ENCODE data around the gene KLK8.

DNA sequence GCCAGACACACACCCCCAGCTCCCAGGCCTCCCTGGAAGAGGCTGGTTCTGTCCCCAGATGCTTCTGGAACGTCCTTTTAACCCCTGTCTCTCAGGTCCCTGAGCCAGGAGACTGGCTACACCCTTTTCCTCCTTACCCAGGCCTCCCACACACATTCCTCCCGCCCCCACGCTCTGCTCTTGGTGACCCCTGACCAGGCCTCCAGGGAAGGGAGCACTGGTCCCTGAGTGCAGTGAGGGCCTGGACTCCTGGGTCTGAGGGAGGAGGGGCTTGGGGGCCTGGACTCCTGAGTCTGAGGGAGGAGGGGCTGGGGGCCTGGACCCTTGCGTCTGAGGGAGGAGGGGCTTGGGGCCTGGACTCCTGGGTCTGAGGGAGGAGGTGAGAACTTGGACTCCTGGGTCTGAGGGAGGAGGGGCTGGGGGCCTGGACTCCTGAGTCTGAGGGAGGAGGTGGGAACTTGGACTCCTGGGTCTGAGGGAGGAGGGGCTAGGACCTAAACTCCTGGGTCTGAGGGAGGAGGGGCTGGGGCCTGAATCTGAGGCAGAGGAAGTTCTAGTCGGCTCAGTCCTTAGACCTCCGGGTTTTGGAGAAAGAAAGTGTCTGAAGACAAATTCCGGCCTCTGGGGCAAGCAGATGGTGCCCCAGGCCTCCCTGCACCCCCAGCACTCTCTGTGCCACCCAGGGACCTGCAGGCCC is 32.5 kb downstream of the KLK8 start:
- TF ChIP-seq, protein P1, sequence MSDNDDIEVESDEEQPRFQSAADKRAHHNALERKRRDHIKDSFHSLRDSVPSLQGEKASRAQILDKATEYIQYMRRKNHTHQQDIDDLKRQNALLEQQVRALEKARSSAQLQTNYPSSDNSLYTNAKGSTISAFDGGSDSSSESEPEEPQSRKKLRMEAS (CRISPR knock-in tag; IDR thresholded peaks at IDR 0.05), result no peak
- no peak for TF ChIP-seq KAT7 (CRISPR knock-in tag; IDR thresholded peaks at IDR 0.05; ENCODE audit: borderline replicate concordance)
- TF ChIP-seq, protein P2, sequence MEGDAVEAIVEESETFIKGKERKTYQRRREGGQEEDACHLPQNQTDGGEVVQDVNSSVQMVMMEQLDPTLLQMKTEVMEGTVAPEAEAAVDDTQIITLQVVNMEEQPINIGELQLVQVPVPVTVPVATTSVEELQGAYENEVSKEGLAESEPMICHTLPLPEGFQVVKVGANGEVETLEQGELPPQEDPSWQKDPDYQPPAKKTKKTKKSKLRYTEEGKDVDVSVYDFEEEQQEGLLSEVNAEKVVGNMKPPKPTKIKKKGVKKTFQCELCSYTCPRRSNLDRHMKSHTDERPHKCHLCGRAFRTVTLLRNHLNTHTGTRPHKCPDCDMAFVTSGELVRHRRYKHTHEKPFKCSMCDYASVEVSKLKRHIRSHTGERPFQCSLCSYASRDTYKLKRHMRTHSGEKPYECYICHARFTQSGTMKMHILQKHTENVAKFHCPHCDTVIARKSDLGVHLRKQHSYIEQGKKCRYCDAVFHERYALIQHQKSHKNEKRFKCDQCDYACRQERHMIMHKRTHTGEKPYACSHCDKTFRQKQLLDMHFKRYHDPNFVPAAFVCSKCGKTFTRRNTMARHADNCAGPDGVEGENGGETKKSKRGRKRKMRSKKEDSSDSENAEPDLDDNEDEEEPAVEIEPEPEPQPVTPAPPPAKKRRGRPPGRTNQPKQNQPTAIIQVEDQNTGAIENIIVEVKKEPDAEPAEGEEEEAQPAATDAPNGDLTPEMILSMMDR (IDR thresholded peaks at IDR 0.05), result no peak
- TF ChIP-seq JUN (CRISPR knock-in tag; IDR thresholded peaks at IDR 0.05), result no peak
- no peak for TF ChIP-seq FOXP1 (CRISPR knock-in tag; IDR thresholded peaks at IDR 0.05; ENCODE audit: borderline replicate concordance)

Measured in WTC11 (cell line).